Stomach (tissue), 9 donors: ENCODE data around the gene NME7. TPM values are rescaled to one million over a fixed set of nuclear protein-coding genes. Genes with fewer than 3 reads are reported as not detected.

Source experiments
- DNase-seq, 2 donors: peaks; one replicate each; pipeline versions ENCODE4 v3.0.0 to v3.0.0-alpha.2; 2013 to 2019
- H3K27ac ChIP-seq, 5 donors: fragments of 200-600 bp in 4 of 5; sonication (generic) in 4 of 5; one replicate each; pipeline ENCODE4 v1.5.1; 2013 to 2019; ENCODE audit warnings: mild to moderate bottlenecking in 1 of 5, moderate library complexity in 1 of 5
- H3K27me3 ChIP-seq, 3 donors: fragments of 200-600 bp; sonication (generic); one replicate each; pipeline ENCODE4 v1.5.1; 2017 to 2019; ENCODE audit warnings: mixed run types in 1 of 3
- H3K36me3 ChIP-seq, 4 donors: fragments of 200-600 bp; sonication (generic); 1 replicate in 3 of 4; 2 replicates in 1 of 4; pipeline ENCODE4 v1.5.1; 2016 to 2019
- H3K4me1 ChIP-seq, 4 donors: fragments of 200-600 bp; sonication (generic); one replicate each; pipeline ENCODE4 v1.5.1; 2016 to 2019
- H3K4me3 ChIP-seq, 4 donors: fragments of 200-600 bp; sonication (generic) in 3 of 4; one replicate each; pipeline ENCODE4 v1.5.1; 2016 to 2019; ENCODE audit warnings: mild to moderate bottlenecking in 1 of 4
- H3K9me3 ChIP-seq, 4 donors: fragments of 200-600 bp; sonication (generic); one replicate each; pipeline ENCODE4 v1.5.1; 2016 to 2019
- CTCF ChIP-seq, 7 experiments: fragments of 450-650 bp in 4 of 7; fragments of 200-600 bp in 3 of 7; sonication (generic) in 3 of 7; IDR thresholded peaks; one replicate each; pipeline ENCODE4 v1.5.1; 2016 to 2019; ENCODE audit warnings: antibody characterized with exemption in 7 of 7, control low read depth in 2 of 7, mild to moderate bottlenecking in 1 of 7
- EP300 ChIP-seq: sonication (generic); formaldehyde crosslinking; IDR thresholded peaks from one replicate; pipeline ENCODE4 v1.6.1; 2017; ENCODE audit warnings: antibody characterized with exemption
- POLR2A ChIP-seq, 4 donors: fragments of 450-650 bp; IDR thresholded peaks; one replicate each; pipeline ENCODE4 v1.6.1; 2016; ENCODE audit warnings: antibody characterized with exemption in 4 of 4, control low read depth in 2 of 4, mild to moderate bottlenecking in 1 of 4, moderate library complexity in 1 of 4
- POLR2AphosphoS5 ChIP-seq, 3 donors: sonication (generic); formaldehyde crosslinking; IDR thresholded peaks; one replicate each; pipeline ENCODE4 v1.6.1; 2016; ENCODE audit warnings: antibody characterized with exemption in 3 of 3
- WGBS, 5 donors: extraction: QIAGEN DNeasy Blood & Tissue Kit in 3 of 5; methylation state at CpG; one replicate each; pipeline versions ENCODE4 v1.1.5 to v1.1.7; 2013 to 2018; 5-methylcytosine and 5-hydroxymethylcytosine counted together
- intact Hi-C: fragments of 100-400 bp; cut with DNase I; formaldehyde crosslinking; loops from one replicate; pipeline ENCODE4 v1.15.1; 2023; ENCODE audit warnings: low total_unique reads
- polyA plus RNA-seq, 3 donors: library from polyadenylated mRNA; stranded (reverse); fragments of 200-250 nt; gene quantifications; one replicate each; pipeline ENCODE4 v1.2.3, GENCODE V29; 2013
- total RNA-seq, 5 donors: library from RNA; depleted of rRNA; stranded (reverse); fragments of >200 nt; gene quantifications; one replicate each; pipeline versions ENCODE4 v1.1.0 to v1.2.3, GENCODE V29; 2014 to 2016
- donor health status: healthy with polysubstance abuse.
- donor health status: Bipolar disorder and iron deficiency.
- donor health status: healthy.

NME7 gene
- total and polyA plus RNA-seq, 8 donors: 7.6 to 44.3 (median 8.2) TPM; not detected in 1

GRCh38 chr1:169217636-169218035 lies 150.0 kb downstream of the NME7 start:
- intact Hi-C loops: no loop called here
- 78 to 88% (median 84%) methylated on average over 3 of the region's 3 CpGs for WGBS, 5 donors
- Histone ChIP-seq H3K4me3 (no peak overlapping the region), H3K36me3 (peaks cover 0 to 4% (median 0%) of the 10 kb centered on the region in 4 donors), H3K27ac (no peak overlapping the region), H3K4me1 (no peaks in the 10 kb centered on the region), H3K27me3 (no peaks in the 10 kb centered on the region), H3K9me3 (no peaks in the 10 kb centered on the region)
- DNase-seq: peak in 1 of 2 donors; percentile 13
- TF ChIP-seq POLR2A (IDR thresholded peaks at IDR 0.05) (no peak), CTCF (IDR thresholded peaks at IDR 0.05) (no peak), EP300 (no peak), POLR2AphosphoS5 (IDR thresholded peaks at IDR 0.05) (no peak)

GRCh38 chr1:169214598-169214997 lies 153.0 kb downstream of the NME7 start:
- no peak overlapping the region for H3K27ac ChIP-seq
- H3K4me1 ChIP-seq: no peaks in the 10 kb centered on the region
- no peaks in the 10 kb centered on the region for H3K27me3 ChIP-seq
- H3K9me3 ChIP-seq: no peaks in the 10 kb centered on the region
- 94 to 99% (median 97%) methylated on average over 4 of the region's 4 CpGs for WGBS, 5 donors
- H3K4me3 ChIP-seq: no peak overlapping the region
- peaks cover 0 to 4% (median 0%) of the 10 kb centered on the region in 4 donors for H3K36me3 ChIP-seq
- intact Hi-C loops: no loop called here
- TF ChIP-seq POLR2AphosphoS5 (IDR thresholded peaks at IDR 0.05) (no peak), POLR2A (IDR thresholded peaks at IDR 0.05) (no peak), CTCF (IDR thresholded peaks at IDR 0.05) (no peak), EP300 (no peak)
- no peak for DNase-seq

GRCh38 chr1:169212088-169212487 lies 155.5 kb downstream of the NME7 start:
- Histone ChIP-seq H3K36me3 (peaks cover 0 to 4% (median 0%) of the 10 kb centered on the region in 4 donors), H3K27ac (no peak overlapping the region), H3K27me3 (no peaks in the 10 kb centered on the region), H3K4me3 (no peak overlapping the region), H3K4me1 (peaks cover 0 to 9% (median 0%) of the 10 kb centered on the region in 4 donors), H3K9me3 (no peaks in the 10 kb centered on the region)
- DNase-seq: no peak
- TF ChIP-seq EP300: no peak
- intact Hi-C loops: no loop called here

- intact Hi-C loops: no loop called here
- no peak for TF ChIP-seq POLR2A (IDR thresholded peaks at IDR 0.05)
- TF ChIP-seq CTCF (IDR thresholded peaks at IDR 0.05): no peak
- Histone ChIP-seq H3K36me3 (no peaks in the 10 kb centered on the region), H3K9me3 (no peaks in the 10 kb centered on the region), H3K27ac (no peak overlapping the region), H3K27me3 (no peaks in the 10 kb centered on the region), H3K4me1 (peaks cover 0 to 9% (median 0%) of the 10 kb centered on the region in 4 donors), H3K4me3 (no peak overlapping the region)
- no peak for DNase-seq
- WGBS, 5 donors: 83 to 99% (median 95%) methylated on average over 1 of the region's 1 CpG
These were observed 159.6 kb downstream of the NME7 start for GRCh38 chr1:169207797-169208520.

GRCh38 chr1:169204157-169204556 lies 163.4 kb downstream of the NME7 start:
- H3K27me3 ChIP-seq: no peaks in the 10 kb centered on the region
- no peaks in the 10 kb centered on the region for H3K9me3 ChIP-seq
- no peak overlapping the region for H3K4me3 ChIP-seq
- TF ChIP-seq POLR2A (IDR thresholded peaks at IDR 0.05) (no peak), EP300 (no peak), CTCF (IDR thresholded peaks at IDR 0.05) (no peak), POLR2AphosphoS5 (IDR thresholded peaks at IDR 0.05) (no peak)
- intact Hi-C loops: no loop called here
- DNase-seq: no peak
- no peaks in the 10 kb centered on the region for H3K36me3 ChIP-seq
- peaks cover 0 to 9% (median 0%) of the 10 kb centered on the region in 4 donors for H3K4me1 ChIP-seq
- no peak overlapping the region for H3K27ac ChIP-seq
